DND-41 (cell line): ENCODE data around the gene ITGB5.
"Not testable (repeated sequence)": the region's sequence is repeated elsewhere in the genome, so short reads cannot be mapped to it uniquely, and the experiment has no call there.

Source experiments
- ATAC-seq: fragments of 200-7000 bp; cut with Tn5 transposase; 3 replicates; pipeline ENCODE4 v1.9.1; 2021; ENCODE audit warnings: low read depth; ENCODE audit not compliant: insufficient read depth
- DNase-seq: peaks from one replicate; pipeline ENCODE4 v3.0.0-alpha.2; 2020
- H2AFZ ChIP-seq: 2 replicates; pipeline ENCODE4 v1.6.0; 2012; ENCODE audit warnings: low read depth, low read length
- H3K27ac ChIP-seq: 2 replicates; pipeline ENCODE4 v1.5.1; 2012; ENCODE audit warnings: low read length, inconsistent platforms
- H3K27me3 ChIP-seq: fragments of 200-600 bp; sonication (generic); 2 replicates; pipeline ENCODE4 v1.6.0; 2012; ENCODE audit warnings: low read length, mild to moderate bottlenecking, inconsistent platforms; ENCODE audit not compliant: insufficient read depth, poor library complexity
- H3K36me3 ChIP-seq: 2 replicates; pipeline ENCODE4 v1.5.1; 2012; ENCODE audit warnings: low read length, inconsistent platforms; ENCODE audit not compliant: insufficient read depth
- H3K4me1 ChIP-seq: 2 replicates; pipeline ENCODE4 v1.5.1; 2012; ENCODE audit warnings: mild to moderate bottlenecking, low read length; ENCODE audit not compliant: insufficient read depth
- H3K4me2 ChIP-seq: 2 replicates; pipeline ENCODE4 v1.6.0; 2012; ENCODE audit warnings: mild to moderate bottlenecking, moderate library complexity, low read length, inconsistent platforms; ENCODE audit not compliant: insufficient read depth
- H3K4me3 ChIP-seq, 2 experiments: fragments of 200-600 bp in 1 of 2; shearing (Covaris generic) in 1 of 2; 2 replicates each; pipeline ENCODE4 v1.5.1; 2012 to 2016; ENCODE audit warnings: inconsistent platforms in 2 of 2, low read length in 2 of 2, mild to moderate bottlenecking in 2 of 2, low read depth in 1 of 2, moderate library complexity in 1 of 2
- H3K79me2 ChIP-seq: 2 replicates; pipeline ENCODE4 v1.6.0; 2012; ENCODE audit warnings: low read length, inconsistent platforms; ENCODE audit not compliant: insufficient read depth
- H3K9ac ChIP-seq: 2 replicates; pipeline ENCODE4 v1.6.0; 2012; ENCODE audit warnings: low read depth, mild to moderate bottlenecking, inconsistent platforms, low read length, moderate library complexity
- H3K9me3 ChIP-seq: 2 replicates; pipeline ENCODE4 v1.5.1; 2012; ENCODE audit warnings: low read length, moderate library complexity, mild to moderate bottlenecking, inconsistent platforms; ENCODE audit not compliant: insufficient read depth, severe bottlenecking
- H4K20me1 ChIP-seq: 2 replicates; pipeline ENCODE4 v1.6.0; 2012; ENCODE audit warnings: low read length; ENCODE audit not compliant: insufficient read depth
- CTCF ChIP-seq: IDR thresholded peaks from 2 replicates; pipeline ENCODE4 v1.5.1; 2012; ENCODE audit warnings: borderline replicate concordance, low read length, moderate library complexity, mild to moderate bottlenecking; ENCODE audit not compliant: poor library complexity, severe bottlenecking; ENCODE audit errors: extremely low read depth
- EZH2 ChIP-seq: IDR thresholded peaks from 3 replicates; pipeline ENCODE4 v1.6.1; 2012; ENCODE audit warnings: borderline replicate concordance, low read depth, mild to moderate bottlenecking, moderate library complexity, low read length, inconsistent platforms; ENCODE audit not compliant: severe bottlenecking

The ITGB5 gene

GRCh38 chr3:124791639-124792151 lies 95.5 kb downstream of the ITGB5 start:
- Histone ChIP-seq H3K27me3 (peaks cover 3% of the 10 kb centered on the region), H3K9me3 (no peaks in the 10 kb centered on the region), H3K27ac (no peak overlapping the region), H3K79me2 (no peaks in the 10 kb centered on the region), H3K4me2 (no peak overlapping the region), H3K4me1 (no peaks in the 10 kb centered on the region), H3K9ac (no peak overlapping the region), H3K4me3 (no peak overlapping the region), H3K36me3 (no peaks in the 10 kb centered on the region), H2AFZ (no peak overlapping the region), H4K20me1 (no peaks in the 10 kb centered on the region)
- TF ChIP-seq CTCF, result no peak
- TF ChIP-seq EZH2, result no peak
- DNase-seq, result peak; percentile 20
- peak; percentile 69 for ATAC-seq

GRCh38 chr3:124791142-124791541 lies 96.0 kb downstream of the ITGB5 start:
- ATAC-seq (peak; percentile 10; the same call in 1 of the 3 replicates), DNase-seq (no peak)
- Histone ChIP-seq H3K9me3 (no peaks in the 10 kb centered on the region), H3K27me3 (peaks cover 3% of the 10 kb centered on the region), H2AFZ (no peak overlapping the region), H3K27ac (no peak overlapping the region), H4K20me1 (no peaks in the 10 kb centered on the region), H3K4me2 (no peak overlapping the region), H3K79me2 (no peaks in the 10 kb centered on the region), H3K9ac (no peak overlapping the region), H3K4me3 (no peak overlapping the region), H3K36me3 (no peaks in the 10 kb centered on the region), H3K4me1 (no peaks in the 10 kb centered on the region)
- no peak for TF ChIP-seq EZH2

GRCh38 chr3:124789103-124789502 lies 98.1 kb downstream of the ITGB5 start:
- ATAC-seq, H2AFZ ChIP-seq, H3K4me1 ChIP-seq, H3K36me3 ChIP-seq, H3K27me3 ChIP-seq, H3K9ac ChIP-seq, H3K4me3 ChIP-seq, DNase-seq, H3K27ac ChIP-seq, H3K4me2 ChIP-seq, H3K9me3 ChIP-seq, H4K20me1 ChIP-seq, H3K79me2 ChIP-seq: not testable (repeated sequence)

- Histone ChIP-seq H3K36me3 (no peaks in the 10 kb centered on the region), H3K4me1 (no peaks in the 10 kb centered on the region), H4K20me1 (no peaks in the 10 kb centered on the region), H3K27ac (no peak overlapping the region), H3K9me3 (no peaks in the 10 kb centered on the region), H2AFZ (no peak overlapping the region), H3K4me2 (no peak overlapping the region), H3K27me3 (peaks cover 3% of the 10 kb centered on the region), H3K79me2 (no peaks in the 10 kb centered on the region), H3K9ac (no peak overlapping the region), H3K4me3 (no peak overlapping the region)
- ATAC-seq (no peak), DNase-seq (no peak)
- TF ChIP-seq EZH2, result no peak
- TF ChIP-seq CTCF, result no peak
Observed at GRCh38 chr3:124788254-124788745, 98.9 kb downstream of the ITGB5 start.
